A204.1 (cell line): Measurements from ENCODE around the gene EFEMP1.
"Not testable (repeated sequence)": the region's sequence is repeated elsewhere in the genome, so short reads cannot be mapped to it uniquely, and the experiment has no call there.

Experiments used
- FAIRE-seq: peaks from 2 replicates; lab custom pipeline; 2012; peaks lifted over from hg19 to GRCh38; lab: Jason Lieb, UNC

EFEMP1 gene

DNA sequence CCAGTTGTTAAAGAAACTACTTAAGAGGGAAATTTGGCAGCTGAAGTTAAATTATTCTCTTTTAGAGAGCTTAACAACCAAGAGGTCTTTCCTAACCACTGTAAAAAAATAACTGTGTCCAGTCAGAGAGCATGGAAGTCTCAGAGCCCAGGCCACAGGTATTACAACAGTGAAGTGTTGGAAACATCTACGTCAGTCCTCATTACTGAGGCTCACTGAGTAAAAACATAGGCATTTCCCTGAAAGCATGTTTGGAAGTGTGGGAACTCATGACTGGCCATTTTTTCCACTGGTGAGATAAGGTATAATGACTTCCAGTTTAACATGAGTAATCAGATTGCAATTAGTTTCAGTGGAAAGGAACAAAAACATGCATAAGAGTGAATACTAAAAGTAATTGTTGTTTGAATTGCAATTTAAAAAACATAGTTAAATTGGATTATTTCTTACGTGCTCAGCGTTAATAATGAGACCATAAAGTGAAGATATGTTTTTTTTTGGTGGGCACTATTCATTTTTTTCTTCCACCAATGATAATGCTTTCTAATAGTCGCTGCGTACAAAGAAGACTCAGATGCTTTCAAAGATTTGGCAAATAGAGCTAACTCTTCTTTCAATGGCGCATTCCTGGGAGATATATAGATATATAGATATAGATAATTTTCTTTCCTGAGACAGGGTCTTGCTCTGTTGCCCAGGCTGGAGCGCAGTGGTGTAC, 60.8 kb downstream of the EFEMP1 start:
- no peak for FAIRE-seq

DNA sequence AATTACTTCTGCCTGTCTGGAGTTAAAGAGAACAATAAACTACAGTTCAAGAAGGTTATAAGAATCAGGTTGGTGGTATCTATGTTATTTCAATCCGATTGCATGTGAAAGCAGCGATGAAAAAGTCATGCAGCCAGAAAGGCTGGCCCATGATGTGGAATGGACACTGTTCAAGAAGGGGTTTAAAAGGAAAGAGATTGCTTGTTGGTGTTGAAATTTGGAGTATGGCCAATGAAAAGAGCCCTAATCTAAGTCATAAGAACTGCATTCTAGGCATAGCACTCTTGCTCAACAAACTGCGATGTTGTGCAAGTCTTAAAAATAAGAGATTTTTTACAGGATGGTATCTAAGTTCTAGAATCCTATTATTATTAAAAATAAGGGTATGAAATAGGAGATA, 61.3 kb downstream of the EFEMP1 start:
- FAIRE-seq, result no peak

DNA sequence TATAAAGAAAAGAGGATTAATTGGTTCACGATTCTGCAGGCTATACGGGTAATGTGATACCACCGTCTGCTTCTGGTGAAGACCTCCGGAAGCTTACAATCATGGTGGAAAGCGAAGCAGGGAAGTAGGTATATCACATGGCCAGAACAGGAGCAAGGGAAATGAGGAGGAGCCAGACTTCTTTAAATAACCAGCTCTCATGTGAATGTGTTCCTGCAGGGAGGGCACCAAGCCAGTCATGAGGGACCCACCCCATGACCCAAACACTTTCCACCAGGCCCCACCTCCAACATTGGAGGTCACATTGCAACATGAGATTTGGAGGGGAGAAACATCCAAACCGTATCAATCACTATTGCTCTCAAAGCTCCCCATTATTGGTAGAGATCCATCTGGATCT, 61.8 kb downstream of the EFEMP1 start:
- FAIRE-seq, result no peak

DNA sequence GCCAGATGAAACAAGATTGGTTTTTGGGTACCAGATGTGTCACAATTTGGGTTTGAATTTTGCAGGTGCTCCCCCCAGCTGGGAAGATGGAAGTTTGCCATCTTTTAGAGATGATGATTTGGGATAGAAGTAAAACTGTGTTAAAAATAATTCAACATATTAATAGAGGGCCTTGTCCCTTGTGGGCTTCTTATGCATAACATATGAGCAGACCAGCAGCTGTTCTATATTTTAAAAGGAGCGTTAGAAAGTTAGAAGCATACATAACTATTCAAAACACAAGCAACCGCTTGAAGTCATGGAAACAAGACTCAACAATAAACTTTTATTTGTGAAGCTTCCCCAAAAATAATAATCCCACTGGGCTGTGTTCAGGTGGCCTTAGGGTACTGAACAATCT, 62.8 kb downstream of the EFEMP1 start:
- FAIRE-seq, result no peak

DNA sequence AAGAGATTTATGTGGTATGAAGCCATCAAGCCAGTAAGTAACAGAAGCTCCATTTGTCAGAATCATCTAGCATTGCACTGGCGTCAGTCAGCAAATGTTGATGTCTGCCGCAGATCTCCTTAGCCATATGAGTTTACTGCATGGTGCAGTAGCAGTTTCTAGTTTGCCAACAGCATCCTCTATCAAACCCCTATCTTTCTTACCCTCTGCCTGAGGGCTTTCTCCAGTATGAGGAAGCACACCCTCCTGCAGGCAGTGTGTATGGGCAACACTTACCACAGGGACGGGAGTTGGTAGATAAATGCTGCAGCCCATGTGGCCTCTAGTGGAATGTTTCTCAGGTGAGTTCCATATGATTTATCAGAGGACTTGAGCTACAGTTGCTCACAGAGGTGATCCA, 63.7 kb downstream of the EFEMP1 start:
- no peak for FAIRE-seq

DNA sequence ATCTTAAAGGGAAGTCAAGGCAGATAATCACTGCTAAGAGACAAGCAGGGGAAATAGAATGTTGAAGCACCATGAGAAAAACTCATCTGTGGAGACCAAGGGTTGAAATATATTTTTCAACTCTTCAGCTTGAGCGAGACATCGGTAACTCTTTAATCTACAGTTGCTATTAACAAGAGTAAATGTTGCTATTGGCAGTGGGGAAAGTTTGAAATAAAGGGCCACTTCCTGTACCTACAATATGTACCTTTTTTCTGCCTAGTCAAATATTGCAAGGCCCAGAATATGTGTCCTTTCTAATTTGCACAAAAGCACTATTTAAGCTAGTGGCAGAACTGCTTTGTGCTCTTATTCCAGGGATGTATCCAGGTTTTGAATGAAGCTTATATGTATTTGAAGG, 65.8 kb downstream of the EFEMP1 start:
- FAIRE-seq, result no peak

DNA sequence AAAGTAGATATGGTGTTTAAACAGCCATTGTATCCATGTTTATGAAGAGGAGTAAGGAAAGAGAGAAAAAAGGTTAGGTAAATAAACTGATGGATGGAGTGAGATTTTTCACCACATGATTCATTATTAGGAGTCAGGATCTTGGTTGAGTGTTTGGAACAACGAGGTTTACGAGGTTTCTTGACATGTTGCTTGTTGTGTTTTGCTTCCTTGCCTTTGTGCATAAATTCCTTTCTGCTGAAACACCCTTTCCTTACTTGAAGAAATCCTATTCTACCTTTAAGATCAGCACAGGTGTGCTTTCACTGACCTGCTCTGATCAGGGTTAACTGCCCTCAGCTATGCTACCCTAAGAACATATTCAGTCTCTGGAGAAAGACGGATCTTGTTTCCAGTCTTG, 66.6 kb downstream of the EFEMP1 start:
- no peak for FAIRE-seq

DNA sequence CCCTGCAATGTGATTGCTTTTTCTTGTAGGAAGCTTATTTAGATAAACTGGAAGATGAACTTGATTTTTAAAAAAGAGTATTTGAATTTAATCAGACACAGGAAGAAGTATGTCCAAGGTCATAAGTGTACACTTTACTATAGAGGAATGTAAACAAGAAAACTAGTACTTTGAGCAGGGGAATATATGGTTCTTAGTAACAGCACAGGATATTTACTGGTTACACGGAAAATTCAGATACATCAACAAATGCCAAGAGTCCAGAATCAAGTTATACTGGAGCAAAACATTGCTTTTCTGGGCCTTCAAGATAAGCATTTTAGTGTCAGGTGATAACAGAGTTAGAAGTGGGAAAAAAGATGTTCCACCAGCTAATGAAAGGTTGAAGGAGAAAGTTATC, 75.5 kb downstream of the EFEMP1 start:
- FAIRE-seq, result no peak

DNA sequence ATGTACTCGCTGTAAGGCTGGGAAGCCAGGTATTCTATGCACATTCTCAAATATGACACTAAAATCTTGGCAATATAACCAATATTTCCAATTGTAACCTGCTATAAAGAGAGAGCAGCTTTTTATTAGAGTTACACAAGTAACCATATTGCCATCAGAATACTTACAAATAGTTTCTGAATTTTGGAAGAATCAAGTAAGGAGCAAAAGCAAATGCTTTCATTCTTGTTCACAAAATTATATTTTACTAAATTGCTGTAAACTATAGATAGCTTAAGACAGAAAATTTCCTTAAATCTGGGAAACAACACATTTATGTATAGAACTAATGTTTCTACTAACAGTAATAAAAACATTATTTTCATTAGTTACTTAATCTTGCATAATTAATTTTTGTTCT, 77.2 kb downstream of the EFEMP1 start:
- no peak for FAIRE-seq

DNA sequence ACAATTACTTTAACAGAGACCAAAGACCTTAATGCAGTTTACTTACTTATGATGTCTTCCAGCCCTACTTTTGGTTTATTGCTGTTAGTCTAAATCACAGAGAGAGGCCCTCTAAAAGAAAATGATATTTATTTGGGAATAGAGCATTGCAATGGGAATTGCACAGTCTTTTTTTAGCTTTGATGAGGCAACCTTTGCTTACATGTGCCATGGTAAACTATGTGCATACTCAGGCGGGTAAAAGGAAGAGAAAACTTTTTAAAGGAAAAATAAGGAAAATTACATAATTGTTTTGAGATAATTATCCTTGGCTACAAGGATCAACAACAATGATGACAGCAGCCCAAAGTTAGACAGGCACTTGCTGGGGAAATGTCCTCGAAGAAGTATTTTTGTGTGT, 78.6 kb downstream of the EFEMP1 start:
- FAIRE-seq, result no peak

DNA sequence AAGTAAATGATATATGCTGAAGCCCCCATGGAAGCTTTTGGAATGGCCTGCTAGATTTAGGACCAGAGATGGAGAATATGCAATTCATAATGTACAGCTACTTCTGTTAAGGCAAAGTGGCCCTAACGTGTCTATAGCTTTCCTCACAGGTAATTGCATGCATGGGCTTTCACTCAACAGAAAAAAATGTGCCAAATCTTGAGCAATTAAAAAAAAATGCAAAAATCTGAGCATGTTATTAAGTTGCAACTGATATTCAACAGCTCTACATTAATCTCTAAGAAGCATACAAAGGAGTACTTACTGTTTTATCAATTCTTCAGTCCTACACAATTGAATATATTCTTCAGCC, 79.6 kb downstream of the EFEMP1 start:
- no peak for FAIRE-seq

DNA sequence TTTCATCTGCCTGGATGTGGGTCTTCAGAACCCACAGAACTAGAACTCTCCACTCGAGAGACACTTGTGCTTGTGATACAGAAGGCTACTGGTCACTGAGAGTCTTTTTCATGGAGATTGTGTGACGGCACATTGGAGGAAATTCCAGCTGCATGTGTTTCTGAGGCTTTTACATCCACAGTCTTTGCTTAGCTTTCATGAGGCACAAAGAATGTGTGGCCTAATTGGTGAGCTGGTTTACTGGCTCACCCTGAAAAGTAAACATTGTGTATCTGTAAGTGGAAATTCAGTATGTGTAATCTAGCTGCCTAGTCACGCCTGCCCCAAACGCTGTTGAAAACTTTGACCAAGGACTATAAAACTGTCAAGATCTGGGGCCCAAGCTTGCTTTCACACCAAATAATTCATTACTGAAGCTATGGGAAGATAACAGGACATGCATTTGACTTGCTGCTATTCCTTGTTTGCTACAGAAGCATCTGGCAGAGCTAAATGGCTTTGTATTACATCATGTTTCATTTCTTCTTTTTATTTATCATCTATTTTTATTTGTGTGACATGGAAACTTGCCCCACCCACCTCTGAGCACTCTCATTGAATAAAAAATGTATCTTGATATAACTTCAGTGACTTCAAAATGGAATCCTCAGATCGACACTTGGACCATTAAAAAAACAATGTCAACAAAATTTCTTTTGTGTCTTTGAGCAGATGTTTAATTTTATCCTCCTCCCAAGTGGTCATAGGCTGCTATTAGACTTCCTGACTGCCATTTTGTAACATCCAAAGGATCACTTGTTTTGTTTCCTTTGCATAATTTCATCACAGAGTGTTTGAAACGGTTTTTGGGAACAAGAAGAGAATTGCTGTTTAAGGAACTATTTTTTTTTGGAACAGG, 80.2 kb downstream of the EFEMP1 start:
- FAIRE-seq, result no peak

DNA sequence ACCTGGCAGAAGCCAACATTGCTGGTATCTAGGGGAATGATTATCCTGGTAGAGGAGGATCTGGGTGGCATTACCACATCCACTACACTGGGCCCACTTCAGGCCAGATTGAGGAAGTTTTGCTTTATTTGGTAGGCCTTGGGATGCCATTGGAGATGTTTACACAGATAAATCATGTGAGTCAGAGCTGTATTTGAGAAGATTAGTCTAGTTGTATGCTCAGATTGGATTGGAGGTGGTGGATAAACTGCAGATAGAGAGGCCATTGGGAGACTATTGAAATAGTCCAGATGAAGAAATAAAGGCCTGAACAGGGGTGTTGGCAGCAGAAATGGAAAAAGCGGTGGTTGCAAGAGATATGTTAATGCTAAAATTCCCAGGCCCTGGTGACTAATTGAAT, 81.5 kb downstream of the EFEMP1 start:
- no peak for FAIRE-seq

DNA sequence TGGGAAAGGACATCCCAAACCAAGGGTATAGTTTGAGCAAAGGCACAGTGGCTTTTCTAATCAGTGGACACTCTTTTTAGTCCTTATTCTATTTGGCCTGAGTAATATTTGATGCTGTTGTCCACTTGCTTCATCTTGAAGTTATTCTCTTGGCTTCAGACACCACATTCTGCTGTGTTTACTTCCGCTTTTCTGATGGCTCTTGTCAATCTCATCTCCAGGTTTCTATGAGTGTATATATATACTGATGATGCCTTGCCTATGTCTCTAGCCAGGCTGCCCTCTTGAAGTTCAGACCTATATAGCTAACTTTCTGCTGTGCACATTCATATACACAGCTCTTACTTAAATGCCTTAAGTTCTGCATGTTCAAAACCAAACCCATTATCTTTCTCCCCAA, 83.1 kb downstream of the EFEMP1 start:
- FAIRE-seq, result no peak

DNA sequence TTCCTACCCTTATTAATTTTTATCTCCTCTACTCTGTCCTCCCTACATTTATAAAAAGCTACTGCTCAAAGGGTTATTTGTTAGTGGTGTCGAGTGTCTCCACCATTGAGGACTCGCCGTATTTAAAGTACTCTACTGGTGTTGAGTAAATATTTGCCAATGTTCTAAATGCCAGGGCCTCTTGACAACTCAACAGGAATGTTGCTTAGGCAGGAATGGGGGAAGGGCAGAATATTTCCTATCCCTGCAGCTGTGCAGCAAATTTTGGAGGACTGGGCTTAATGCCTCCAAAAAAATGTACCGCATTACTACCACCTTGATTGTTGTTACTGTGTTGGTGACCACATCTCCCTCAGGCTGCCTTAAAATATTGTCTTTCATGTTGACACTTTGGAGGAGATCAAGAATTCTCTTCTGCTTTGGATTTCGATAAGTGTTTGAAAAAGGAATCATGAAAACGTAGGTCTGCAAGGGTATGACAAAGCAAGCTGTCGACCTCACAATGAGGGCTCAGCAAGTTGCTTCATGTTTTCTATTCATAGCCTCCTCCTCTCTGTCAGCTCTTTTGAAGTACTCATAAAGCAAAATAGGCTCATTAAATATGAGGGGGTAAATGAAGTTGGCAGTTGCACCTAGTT, 84.3 kb downstream of the EFEMP1 start:
- FAIRE-seq, result no peak

DNA sequence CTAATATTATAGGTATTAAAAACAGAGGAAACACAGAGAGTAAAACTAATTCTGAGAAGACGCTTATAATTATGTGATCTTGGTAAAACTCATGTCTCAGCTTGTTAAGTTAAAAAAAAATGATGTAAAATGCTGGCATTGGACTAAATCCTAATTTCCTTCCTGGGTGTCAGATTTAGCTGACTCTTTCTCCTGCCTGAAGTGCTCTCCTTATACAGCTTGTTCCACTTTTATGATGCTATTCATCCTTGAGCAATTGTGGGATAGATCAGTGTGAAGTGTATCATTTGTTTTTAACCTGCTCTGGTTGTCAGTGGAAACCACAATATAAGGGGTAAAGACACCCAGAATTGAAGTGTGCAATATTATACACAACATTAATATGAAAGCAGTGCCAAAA, 84.9 kb downstream of the EFEMP1 start:
- FAIRE-seq, result no peak

DNA sequence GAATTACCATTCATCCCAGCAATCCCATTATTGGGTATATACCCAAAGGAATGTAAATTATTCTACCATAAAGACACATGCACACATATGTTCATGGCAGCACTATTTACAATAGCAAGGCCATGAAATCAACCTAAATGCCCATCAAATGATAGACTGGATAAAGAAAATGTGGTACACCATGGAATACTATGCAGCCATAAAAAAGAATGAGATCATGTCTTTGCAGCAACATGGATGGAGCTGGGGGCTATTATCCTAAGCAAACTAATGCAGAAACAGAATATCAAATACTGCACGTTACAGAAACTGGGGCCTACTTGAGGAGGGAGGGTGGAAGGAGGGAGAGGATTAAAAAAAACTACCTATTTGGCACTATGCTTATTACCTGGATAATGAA, 85.5 kb downstream of the EFEMP1 start:
- FAIRE-seq, result not testable (repeated sequence)

DNA sequence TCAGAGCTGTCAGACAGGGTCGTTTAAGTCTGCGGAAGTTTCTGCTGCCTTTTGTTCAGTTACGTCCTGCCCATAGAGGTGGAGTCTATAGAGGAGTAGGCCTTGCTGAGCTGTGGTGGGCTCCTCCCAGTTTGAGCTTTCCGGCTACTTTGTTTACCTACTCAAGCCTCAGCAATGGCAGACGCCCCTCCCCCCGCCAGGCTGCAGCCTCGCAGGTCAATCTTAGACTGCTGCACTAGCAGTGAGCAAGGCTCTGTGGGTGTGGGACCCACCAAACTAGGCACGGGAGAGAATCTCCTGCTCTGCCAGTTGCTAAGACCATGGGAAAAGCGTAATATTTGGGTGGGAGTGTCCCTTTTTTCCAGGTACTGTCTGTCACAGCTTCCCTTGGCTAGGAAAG, 86.5 kb downstream of the EFEMP1 start:
- no peak for FAIRE-seq

DNA sequence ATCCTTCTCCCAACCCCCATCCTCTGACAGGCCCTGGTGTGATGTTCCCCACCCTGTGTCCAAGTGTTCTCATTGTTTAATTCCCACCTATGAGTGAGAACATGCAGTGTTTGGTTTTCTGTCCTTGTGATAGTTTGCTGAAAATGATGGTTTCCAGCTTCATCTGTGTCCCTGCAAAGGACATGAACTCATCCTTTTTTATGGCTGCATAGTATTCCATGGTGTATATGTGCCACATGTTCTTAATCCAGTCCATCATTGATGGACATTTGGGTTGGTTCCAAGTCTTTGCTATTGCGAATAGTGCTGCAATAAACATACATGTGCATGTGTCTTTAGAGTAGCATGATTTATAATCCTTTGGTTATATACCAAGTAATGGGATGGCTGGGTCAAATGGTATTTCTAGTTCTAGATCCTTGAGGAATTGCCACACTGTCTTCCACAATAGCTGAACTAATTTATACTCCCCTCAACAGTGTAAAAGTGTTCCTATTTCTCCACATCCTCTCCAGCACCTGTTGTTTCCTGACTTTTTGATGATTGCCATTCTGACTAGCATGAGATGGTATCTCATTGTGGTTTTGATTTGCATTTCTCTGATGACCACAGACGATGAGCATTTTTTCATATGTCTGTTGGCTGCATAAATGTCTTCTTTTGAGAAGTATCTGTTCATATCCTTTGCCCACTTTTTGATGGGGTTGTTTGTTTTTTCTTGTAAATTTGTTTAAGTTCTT, 91.7 kb downstream of the EFEMP1 start:
- FAIRE-seq, result not testable (repeated sequence)

DNA sequence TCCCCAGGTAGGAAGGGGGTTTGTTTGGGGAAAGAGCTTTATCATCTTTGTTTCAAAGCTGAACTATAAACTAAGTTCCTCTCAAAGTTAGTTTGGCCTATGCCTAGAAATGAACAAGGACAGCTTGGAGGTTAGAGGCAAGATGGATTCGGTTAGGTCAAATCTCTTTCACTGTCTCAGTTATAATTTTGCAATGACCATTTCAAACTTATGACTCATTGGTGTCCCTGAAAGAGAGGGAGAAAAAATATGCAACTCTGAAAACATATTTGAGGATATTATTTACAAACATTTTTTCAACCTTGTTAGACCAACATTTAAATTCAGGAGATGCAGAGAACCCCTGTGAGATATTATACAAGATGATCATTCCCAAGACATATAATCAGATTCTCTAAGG, 95.7 kb downstream of the EFEMP1 start:
- no peak for FAIRE-seq

DNA sequence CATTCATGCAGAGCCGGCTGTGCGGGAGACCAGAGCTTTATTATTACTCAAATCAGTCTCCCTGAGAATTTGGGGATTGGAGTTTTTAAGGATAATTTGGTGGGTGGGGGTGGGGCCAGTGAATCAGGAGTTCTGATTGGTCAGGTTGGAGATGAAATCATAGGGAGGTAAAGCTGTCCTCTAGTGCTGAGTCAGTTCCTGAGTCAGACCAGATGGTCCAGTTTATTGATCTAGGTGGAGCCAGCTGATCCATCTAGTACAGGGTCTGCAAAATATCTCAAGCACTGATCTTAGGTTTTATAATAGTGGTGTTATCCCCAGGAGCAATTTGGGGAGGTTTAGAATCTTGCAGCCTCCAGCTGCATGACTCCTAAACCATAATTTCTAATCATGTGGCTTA, 96.2 kb downstream of the EFEMP1 start:
- not testable (repeated sequence) for FAIRE-seq

DNA sequence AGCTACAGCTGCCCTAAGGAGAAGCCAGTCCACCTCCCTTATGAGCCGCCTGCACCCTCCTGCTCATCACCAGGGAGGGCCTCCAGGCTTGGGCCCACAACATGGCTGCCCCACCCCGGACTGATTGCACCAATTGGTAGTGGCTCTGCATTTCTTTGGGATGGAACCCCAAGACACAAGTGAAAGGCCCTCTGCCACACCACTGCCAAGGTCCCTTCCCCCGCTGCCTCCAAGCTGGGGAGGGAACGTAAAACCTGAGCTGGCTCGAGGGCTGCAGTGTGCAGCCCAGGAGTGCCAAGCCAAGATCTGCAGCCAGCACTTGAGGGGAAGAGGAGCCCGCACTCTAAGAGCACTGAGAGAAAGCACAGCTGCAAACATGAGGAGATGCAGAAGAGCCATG, 97.3 kb downstream of the EFEMP1 start:
- FAIRE-seq, result no peak
